Measurements from ENCODE around the gene TINCR.

Gene TINCR

GRCh38 chr19:5588906-5589676 lies 21.3 kb upstream of the TINCR start:
- TF ChIP-seq CTCF (IDR thresholded peaks at IDR 0.05; ENCODE audit: low read depth, low read length): no peak
- no peak overlapping the region for H3K4me3 ChIP-seq (replicated peaks in 1 of 2; ENCODE audit: low read depth in 2 of 2, low read length in 2 of 2)
- no peak for DNase-seq (ENCODE audit: low read depth in 2 of 2)

- no peak for TF ChIP-seq CTCF (IDR thresholded peaks at IDR 0.05; ENCODE audit: low read depth, low read length)
- H3K4me3 ChIP-seq (replicated peaks in 1 of 2; ENCODE audit: low read depth in 2 of 2, low read length in 2 of 2): no peak overlapping the region
- no peak for DNase-seq (ENCODE audit: low read depth in 2 of 2)
Observed at GRCh38 chr19:5588441-5588840, 20.7 kb upstream of the TINCR start.

- TF ChIP-seq CTCF (IDR thresholded peaks at IDR 0.05; ENCODE audit: low read depth, low read length): no peak
- no peak for DNase-seq (ENCODE audit: low read depth in 2 of 2)
- no peak overlapping the region for H3K4me3 ChIP-seq (replicated peaks in 1 of 2; ENCODE audit: low read depth in 2 of 2, low read length in 2 of 2)
Observed at GRCh38 chr19:5587661-5588060, 19.9 kb upstream of the TINCR start.

- no peak for TF ChIP-seq CTCF (IDR thresholded peaks at IDR 0.05; ENCODE audit: low read depth, low read length)
- no peak overlapping the region for H3K4me3 ChIP-seq (replicated peaks in 1 of 2; ENCODE audit: low read depth in 2 of 2, low read length in 2 of 2)
- DNase-seq (ENCODE audit: low read depth in 2 of 2): no peak
Observed at GRCh38 chr19:5587071-5587455, 19.3 kb upstream of the TINCR start.

GRCh38 chr19:5586300-5587070 lies 18.7 kb upstream of the TINCR start:
- H3K4me3 ChIP-seq (replicated peaks in 1 of 2; ENCODE audit: low read depth in 2 of 2, low read length in 2 of 2): no peak overlapping the region
- TF ChIP-seq CTCF (IDR thresholded peaks at IDR 0.05; ENCODE audit: low read depth, low read length): no peak
- no peak for DNase-seq (ENCODE audit: low read depth in 2 of 2)

GRCh38 chr19:5585461-5586299 lies 17.9 kb upstream of the TINCR start:
- H3K4me3 ChIP-seq (replicated peaks in 1 of 2; ENCODE audit: low read depth in 2 of 2, low read length in 2 of 2): no peak overlapping the region
- no peak for DNase-seq (ENCODE audit: low read depth in 2 of 2)
- TF ChIP-seq CTCF (IDR thresholded peaks at IDR 0.05; ENCODE audit: low read depth, low read length): no peak
